Stimulated activated naive CD4-positive, alpha-beta T cell (primary cell): ENCODE data around the gene MIAT.
A peak's percentile ranks its signal among the peaks of the same experiment; 100 is the strongest.

Experiments
- DNase-seq, 6 experiments: peaks; one replicate each; lab custom pipeline; 2025; lab: John Stamatoyannopoulos, UW

MIAT gene

GRCh38 chr22:26669060-26669481 is 11.7 kb downstream of the MIAT start:
- no peak for DNase-seq

GRCh38 chr22:26670459-26670858 is 13.1 kb downstream of the MIAT start:
- no peak for DNase-seq

- peak; percentile 25 to 73 (median 51) for DNase-seq
Measured at GRCh38 chr22:26671317-26672059, 14.1 kb downstream of the MIAT start.

GRCh38 chr22:26672060-26672471 is 14.7 kb downstream of the MIAT start:
- DNase-seq, result peak in 2 of 6 experiments; percentile 16 to 46

- DNase-seq, result peak; percentile 77 to 95 (median 89)
Measured at GRCh38 chr22:26672590-26673468, 15.4 kb downstream of the MIAT start.

- peak in 2 of 6 experiments; percentile 17 to 34 for DNase-seq
Measured at GRCh38 chr22:26673486-26673885, 16.1 kb downstream of the MIAT start.

- no peak for DNase-seq
Measured at GRCh38 chr22:26674211-26675190, 17.1 kb downstream of the MIAT start.

GRCh38 chr22:26675687-26676268 is 18.4 kb downstream of the MIAT start:
- DNase-seq, result no peak

GRCh38 chr22:26677217-26677616 is 19.8 kb downstream of the MIAT start:
- no peak for DNase-seq

GRCh38 chr22:26679003-26679629 is 21.7 kb downstream of the MIAT start:
- peak; percentile 12 to 68 (median 54) for DNase-seq

- DNase-seq, result no peak
Measured at GRCh38 chr22:26680485-26680884, 23.1 kb downstream of the MIAT start.

GRCh38 chr22:26681395-26681821 is 24.0 kb downstream of the MIAT start:
- DNase-seq, result no peak

GRCh38 chr22:26684168-26684567 is 26.8 kb downstream of the MIAT start:
- DNase-seq, result no peak

- DNase-seq, result no peak
Measured at GRCh38 chr22:26685601-26686000, 28.2 kb downstream of the MIAT start.

- no peak for DNase-seq
Measured at GRCh38 chr22:26687439-26687838, 30.1 kb downstream of the MIAT start.

- DNase-seq, result no peak
Measured at GRCh38 chr22:26689513-26690301, 32.3 kb downstream of the MIAT start.

- DNase-seq, result no peak
Measured at GRCh38 chr22:26690654-26691376, 33.4 kb downstream of the MIAT start.

- no peak for DNase-seq
Measured at GRCh38 chr22:26691377-26691716, 34.0 kb downstream of the MIAT start.

- no peak for DNase-seq
Measured at GRCh38 chr22:26692215-26692614, 34.8 kb downstream of the MIAT start.
